ENCODE data around the gene DRGX.

The DRGX gene

DNA sequence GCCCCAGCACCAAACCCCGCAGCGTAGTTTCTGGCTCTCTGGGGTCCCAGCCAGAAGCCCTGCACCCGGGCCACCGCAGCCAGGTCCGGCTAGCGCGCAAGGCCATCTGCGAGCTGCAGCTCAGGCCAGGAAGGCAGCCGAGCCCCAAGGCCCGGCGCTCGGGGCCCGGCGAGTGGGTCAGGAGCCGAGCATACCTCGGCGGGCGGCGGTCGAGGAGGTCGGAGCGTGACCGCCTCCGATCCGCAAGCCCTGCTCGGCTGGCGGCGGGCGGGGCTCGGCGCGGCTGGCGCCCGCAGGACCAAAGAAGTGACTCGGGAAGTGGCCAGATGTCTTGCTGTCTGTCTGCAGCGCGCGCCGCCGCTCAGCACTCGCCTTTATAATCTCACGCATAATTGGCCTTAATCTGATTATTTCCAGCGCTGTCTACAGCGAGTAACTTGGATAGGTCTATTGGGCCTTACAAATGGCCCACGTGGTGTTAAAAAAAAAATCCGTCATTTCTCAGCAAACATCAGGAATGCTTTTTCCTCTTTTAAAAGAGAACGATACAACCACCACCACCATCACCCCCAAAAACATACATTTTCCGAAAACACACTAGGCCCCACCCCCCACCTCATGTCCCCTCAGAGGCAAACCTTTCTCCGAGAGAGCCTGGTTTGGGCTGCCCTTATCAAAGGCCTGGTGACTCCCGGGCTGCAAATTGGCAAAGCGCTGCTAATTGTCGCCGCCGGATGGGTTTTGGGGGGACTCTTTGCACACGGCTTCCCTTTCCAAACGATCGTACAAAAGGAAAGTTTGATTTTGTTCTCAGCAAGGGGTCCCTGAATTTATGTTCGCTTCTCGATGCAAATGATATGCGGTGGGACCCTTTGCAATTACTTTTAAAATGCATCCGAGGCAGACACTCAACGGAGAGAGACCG is at the start of gene DRGX:
DRGX (minus strand) TSS at position 349 of the 925 bp plus-strand sequence. CDS start 649 bp downstream, outside the sequence.
- DNase-seq = no peak

DNA sequence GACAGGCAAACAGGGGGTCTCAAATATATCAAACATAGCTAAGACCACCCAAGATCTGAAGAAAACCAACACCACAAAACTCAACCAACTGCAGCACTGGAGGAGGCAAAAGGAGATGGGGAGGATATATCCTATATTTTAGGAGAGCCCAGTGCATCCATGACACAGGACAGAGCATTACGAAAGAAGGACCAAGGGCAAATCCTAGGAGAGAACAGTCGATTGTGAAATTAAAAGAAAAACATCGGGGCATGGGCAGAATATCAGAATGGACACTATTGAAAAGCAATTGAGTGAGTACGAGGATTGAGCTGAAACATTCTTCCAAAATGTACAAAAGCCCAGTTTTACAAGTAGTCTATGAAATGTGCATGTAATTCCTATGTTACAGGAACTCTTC is 48.5 kb upstream of the DRGX start:
- DNase-seq = no peak

DNA sequence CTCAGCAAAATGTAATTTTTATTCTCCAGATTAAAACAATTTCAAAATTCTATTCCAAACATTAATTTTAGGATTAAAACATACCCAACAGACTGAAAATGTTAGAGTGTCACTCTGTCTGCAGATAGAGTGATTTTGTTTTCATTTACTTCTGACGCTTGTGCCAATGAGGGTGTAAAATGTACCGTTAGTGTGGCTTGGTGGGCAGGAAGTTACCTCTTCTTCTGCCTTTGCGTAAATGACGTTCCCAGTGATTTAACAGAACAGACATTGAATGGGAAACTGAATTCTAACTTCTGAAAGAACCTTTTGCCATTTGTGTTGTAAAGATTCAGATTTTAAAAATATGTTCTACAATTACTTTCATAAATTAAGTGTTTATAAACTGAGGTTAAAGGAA is 47.0 kb upstream of the DRGX start:
- DNase-seq = no peak

DNA sequence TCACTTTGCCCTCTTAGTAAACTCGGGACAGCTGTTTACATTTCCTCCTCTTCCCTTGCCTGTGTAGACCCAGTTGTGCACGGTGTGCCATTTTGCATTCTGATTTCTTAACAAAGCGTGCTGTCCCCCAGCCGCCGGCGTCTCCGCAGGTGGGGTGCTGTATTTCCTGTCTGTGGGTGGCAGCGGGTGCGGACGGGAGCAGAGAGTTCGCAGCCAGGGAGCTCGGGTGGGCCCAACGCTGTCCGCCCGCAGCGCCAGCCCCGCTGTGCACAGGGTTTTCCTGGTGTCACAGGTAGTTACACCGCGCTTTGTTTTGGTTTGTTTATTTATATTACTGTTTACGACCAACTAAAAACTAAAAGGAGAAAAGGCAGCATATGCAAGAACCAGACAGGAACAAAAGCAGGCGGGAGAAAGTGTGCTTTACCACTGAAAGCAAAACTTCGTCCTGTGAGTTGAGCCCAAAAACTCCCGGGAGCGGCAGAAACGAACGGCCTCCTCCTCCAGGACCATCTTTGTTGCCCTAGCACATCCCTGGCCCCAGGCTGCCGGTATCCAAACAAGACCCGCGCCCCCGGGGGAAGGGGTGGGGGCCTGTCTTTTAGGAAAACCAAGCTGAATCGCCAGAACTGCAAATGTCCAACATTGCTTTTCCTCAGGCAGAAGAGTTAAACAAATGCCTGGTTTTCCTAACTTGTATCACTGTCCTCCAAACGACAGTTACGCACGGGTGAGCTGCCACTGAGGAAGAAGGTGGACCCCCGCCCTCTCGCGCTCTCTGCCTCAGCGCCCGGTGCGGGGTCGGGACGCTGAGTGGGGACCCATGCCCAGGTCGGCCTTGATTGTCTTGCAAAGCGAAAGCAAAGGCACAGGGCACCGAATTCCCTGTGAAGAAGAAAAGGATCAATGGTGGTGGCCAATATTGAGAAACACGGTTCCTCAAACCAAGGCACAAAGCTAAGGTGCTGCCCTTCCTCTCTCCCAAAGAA is 45.9 kb upstream of the DRGX start:
- no peak for DNase-seq

DNA sequence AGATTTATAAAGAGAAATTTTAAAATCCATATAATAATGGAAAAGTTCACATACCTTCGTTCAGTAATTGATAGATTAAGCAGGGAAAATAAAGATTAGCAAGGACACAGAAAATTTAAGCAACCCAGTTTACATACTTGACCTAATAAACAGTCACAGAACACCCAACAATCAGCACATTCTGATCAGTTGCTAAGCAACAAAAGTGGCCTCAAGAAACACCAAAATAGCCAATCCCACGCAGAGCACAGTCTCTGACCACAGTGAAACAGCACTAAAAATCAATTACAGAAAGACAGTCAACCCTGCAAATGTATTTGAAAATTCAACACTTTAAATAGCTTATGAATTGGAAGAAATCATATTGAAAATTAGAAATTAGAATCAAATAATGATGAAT is 39.3 kb upstream of the DRGX start:
- no peak for DNase-seq

DNA sequence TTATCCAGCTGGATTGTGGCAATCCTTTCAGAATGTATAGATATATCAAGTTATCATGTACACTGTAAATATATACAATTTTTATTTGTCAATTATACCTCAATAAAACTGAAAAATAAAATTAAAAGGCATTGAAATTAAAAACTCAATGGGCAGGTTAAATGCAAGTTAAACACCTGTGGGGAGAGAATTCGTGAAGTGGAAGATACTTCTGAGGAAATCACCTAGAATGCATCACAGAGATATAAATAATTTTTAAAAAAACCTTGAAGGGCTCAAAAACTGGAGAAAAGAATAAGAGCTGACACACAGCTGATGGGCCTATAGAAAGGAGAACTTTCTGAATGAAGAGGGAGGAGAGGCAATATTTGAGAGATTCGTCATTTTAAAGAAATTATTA is 37.2 kb upstream of the DRGX start:
- DNase-seq = no peak

DNA sequence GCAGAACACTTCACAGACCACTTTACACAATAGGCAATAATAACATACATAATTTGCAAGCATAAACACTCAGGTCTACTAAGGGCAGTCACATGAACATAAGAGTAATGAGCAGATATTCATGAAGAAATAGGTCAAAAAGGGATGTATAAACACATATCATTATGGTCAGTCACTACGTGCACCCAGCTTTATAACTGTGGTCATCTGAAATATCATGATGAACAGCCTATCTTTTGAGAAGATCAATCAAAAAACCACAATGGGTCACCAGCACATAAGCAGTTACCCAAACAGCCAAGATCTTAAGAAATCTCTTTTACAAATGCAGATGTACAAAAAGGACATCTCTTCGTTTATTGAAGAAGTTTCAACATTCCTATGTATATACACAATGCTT is 35.5 kb upstream of the DRGX start:
- no peak for DNase-seq

DNA sequence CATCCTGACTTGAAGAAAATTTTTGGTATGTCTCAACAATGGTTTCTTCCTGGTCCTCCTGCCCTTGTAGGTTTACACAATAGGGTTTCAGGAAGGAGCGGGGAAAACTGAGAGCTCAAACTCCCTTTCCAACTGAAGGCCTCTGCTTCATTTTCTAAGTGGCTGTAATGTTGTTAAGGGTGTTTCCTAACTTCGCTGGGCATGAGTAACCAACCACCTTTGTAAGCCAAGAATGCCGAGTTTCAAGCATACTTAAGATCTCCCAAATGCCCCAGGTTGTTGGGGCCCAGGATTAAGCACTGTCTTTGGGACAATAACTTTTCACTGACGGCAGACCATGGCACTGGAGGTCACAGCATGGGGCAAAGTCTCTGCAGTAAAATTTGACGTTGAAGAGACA is 33.6 kb upstream of the DRGX start:
- DNase-seq = no peak

DNA sequence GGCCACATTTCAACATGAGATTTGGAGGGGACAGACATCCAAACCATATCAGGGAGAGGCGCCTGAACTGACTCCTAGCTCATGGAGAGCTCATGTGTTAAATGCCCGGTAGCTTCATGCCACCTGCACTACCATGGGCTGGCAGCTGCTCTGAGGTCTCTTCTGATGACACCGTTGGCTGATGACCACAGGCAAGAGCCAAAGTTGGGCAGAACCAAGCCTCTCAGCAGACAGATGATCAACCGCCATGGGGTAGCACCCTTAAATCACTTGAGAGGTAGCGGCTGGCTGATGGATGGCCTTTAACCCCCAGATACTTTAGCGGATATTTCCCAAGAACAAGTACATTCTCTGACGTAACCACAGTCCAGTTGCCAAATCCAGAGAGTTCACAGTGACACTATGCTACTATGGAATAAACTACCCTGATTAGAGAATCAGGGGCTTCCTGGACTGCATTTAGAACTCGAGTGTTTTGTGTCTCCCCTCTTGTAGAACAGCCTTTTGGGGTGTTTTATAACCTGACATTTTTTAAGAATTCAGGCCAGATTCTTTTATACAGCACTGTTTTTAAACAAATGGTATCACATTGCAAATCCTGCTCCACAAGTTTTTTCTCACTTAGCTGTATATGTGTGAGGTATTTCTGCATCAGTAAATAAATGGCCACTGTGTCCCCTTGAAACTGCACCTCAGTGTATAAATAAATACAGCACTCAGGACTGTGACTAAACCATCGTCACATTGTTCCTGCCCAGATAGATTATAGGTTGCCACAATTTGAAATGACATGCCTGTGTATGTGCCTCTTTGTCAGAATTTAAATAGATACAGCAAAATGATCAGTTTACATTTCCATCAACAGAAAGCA is 30.8 kb upstream of the DRGX start:
- no peak for DNase-seq

DNA sequence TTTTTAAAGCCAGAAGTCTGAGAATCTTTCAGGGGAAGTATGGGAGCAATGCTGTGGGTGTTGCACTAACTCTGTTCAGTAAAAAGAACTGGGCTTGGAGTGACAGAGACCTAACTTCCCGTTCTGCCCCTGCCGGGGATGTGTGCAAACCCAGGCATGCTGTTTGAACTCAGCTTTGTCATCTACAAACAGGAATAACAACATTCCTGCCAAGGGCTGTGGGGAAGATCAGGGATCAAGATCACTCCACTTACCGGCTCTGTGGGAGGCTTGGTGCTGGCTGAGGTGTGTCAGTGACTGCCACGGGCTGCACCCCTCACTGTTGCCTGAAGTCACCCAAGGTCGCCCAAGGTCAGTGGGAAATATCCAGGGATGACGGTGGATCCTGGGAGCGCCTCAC is 23.1 kb upstream of the DRGX start:
- DNase-seq = no peak

DNA sequence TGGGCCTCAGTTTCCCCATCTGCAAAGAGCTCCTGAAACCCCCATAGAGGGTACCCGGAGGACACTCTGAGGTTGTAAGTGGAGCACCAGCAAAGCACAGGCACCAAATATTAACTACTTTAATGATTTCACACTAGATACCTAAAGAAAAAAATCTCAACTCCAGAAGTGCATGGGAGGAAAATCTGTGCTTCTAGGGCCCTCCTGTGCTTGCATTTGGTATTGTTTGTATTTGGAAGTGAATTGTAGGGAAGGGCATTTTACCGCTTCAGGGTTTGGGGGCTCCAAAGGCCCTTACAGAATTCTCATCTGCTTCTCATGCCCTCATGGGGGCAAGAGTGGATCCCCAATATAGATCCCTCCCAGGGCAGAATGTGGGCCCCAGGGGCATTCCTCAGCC is 22.4 kb upstream of the DRGX start:
- DNase-seq = no peak

DNA sequence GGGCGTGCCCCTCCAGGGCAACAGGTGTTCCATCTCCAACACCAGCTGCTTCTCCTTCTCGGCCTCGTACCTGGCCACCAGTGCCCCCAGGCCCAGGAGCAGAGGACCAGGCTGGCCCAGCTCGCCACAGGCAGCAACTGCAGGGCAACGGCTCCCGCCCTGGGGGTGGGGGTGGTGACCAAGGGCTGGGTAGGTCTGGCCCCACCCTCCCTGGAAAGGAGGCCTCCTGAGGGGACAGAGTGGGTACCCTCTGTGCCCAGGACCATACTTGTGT is 22.1 kb upstream of the DRGX start:
- no peak for DNase-seq

DNA sequence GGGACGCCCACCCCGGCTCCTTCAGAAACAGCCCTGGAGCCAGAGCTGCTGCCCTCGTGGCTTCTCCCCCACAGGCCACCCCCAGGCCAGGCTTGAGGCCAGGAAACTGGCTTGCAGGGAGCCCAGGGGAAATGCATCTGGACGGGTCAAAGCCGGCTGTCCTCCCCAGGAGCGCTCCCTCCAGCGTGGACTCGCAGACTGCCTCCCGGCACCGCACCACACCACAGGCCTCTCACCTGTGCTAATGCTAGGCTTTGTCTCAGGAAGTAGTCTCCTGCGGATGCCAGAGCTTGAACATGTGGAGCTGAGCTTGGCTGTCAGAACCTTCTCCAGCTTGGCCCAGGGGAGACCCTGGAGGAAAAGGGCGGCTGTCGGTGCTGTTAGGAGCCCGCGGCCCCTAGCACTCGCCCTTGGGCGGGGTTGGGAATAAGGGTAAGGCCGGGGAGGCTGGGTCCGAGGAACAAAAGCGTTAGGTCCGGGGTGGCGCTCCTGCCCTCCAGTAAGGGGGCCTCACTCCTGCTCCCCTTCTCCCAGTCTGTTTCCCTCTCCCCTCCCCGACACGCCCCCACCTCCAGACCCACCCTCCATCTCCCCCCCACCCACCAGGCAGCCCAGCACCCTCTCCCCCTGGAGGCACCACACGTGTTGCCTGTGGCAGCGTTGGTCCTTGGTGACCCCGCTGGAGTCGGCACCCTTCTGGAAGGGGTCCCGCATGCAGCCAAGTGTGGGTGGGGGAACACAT is 21.6 kb upstream of the DRGX start:
- DNase-seq = no peak

DNA sequence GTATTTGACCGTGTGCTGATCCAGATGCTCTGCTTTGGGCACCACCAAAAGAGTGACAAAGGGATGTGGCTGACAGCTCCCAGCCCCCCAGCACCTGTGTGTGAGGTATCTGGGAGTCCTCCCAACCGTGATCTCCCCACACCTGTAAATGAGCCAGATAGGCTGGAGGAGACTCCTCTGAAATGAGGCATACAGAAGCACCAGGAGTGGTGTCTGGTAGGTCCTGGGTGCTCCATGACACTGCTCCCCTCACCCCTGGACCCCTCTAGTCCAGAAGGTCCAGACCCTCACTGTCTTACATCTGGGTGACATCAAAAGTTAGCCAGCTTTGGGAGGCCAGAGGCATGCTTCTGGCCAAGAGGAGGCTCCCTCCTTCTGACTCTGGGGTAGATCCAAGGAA is 20.0 kb upstream of the DRGX start:
- DNase-seq = no peak

DNA sequence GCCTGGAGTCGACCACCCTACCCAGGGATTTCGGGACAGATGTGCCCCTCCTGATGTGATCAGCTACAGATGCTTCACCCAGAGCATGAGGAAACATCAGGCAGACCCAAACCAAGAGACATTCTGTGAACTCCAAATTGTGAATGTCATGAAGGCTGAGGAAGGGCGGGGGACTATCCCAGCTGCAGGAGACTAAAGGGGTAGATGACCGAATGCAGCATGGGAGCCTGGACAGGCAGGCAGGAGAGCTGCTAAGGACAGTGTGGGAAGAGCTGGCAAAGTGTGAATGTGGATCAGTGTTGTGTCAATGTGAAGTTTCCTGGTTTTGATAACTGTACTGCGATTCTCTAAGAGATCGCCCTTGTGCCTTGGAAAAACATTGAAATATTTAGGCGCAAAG is 19.2 kb upstream of the DRGX start:
- DNase-seq = no peak

DNA sequence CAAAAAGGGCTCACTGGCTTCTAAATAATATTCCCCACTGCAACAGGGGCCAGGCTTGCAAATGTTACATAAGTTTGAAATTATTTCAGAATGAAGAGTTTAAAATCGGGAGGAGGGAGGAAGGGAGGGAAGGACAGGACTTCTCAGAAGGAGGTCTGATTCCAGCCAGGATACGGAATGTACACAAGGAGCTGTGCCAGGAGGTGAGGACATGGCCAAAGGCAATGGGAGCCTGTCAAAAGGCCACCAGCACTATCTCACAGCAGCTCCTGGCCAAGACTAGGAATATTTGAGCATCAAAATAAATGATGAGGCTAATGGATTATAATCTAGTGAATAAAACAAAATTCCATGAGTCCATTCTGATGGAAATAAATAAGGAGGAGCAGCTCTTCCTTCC is 18.6 kb upstream of the DRGX start:
- no peak for DNase-seq

DNA sequence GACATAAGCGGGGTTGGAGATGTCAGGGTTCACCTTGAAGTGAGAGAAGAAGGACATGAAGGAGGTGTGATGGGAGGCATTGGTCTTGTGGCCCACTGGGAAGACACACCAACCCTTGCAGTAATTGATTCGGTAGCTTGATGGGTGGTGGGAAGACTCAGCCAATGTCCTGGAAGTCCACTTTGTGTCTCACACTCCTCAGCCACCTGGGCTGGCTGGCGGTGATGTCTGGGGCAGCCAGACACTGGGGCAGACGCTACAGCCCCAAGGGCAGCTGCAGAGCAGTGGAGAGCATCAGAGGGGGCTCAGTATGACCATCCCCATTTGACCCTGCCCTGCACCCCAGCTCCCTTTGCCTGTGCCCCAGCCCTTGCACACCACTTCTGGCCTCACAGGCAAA is 16.7 kb upstream of the DRGX start:
- DNase-seq = no peak

DNA sequence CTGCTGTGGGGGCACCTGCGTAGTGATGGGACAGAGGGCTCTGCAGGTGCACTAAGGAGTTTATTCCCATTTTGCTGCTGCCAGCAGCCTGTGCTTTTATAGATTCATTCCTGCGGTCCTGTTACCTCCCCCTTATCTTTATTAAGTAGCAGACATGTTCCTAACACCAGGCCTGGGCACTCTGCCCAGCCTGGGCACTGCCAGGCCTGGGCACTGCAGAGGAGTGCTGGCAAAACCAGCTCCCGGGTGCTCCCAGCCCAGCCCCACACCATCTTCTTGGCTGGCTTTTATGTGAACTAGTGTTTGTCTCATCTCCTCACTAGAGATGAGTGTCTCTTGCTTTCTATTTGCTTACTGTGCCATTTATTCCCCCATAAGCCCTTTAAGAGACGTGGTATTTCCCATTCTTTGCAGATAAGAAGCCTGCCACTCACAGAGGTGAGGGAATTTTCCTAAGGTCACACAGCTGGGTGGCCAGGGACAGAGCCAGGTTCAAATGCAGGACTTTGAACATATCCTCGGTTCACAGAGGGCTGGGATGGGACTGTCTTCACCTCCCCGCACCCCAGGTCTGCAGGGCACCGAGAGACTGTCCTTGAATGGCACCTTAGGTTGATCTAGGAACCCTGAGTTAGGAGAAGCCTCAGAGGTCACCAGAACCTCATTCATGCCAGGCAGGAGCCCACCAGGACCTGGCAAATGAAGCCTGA is 14.6 kb upstream of the DRGX start:
- DNase-seq = no peak

DNA sequence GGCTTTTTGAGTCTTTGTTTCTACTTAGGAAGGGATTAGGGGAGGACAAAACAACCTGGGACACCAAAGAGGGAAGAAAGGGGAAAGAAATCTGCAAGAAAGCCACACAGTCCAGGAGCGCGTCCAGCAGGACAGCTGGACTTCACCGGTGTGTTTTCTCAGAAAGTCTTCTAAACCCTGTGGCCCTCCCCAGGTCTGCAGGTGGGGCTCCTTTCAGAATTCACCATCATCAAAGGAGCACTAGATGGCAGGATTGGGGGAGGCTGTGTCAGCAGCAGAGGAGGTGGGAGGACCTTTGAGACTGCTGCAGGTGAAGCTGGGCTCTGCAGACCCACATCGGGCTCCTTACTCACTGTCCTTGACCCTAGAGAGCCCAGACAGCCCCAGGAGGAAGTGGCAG is 13.9 kb upstream of the DRGX start:
- DNase-seq = no peak

DNA sequence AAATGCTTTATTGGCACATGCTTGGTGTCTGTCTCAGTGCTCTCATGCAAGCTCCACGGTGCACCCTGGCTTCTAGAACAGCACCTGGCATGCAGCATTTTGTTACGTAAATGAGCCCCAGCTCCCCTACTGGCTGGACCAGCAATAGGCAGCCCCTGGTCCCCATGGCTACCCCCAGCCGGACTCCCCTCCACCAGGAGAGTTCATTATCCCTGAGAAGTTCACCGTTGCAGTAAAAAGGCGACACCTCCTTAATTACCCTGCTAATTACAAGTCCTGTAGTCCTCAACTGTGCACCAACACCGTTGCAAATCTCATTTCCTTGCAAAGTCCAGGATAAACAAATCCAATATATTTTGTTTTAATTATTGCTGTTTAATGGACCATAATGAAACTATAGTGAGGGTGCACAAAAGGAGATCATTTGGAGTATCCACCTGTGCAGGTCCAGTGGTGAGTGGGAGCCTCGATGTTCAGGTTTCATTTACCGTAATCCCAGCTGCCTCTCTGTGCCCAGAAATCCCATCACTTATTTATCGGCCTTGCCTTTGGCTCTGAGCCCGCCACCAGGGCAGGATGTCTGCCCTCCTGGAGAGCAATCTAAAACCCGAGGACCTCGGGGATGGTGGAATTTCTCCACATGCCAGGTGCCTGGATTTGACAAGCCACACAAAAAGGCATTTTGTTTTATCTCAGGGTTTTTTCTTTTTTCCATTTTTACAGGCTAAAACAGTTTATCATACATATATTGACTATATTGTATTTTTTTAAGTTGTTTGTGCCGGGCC is 12.8 kb upstream of the DRGX start:
- DNase-seq = no peak
